DMS79 treated with DMSO at 0.1 percent for 48 hours (cell line): ENCODE measurements around the gene ENPP3.

Experiments used
- DNase-seq: peaks from one replicate; lab custom pipeline; 2025; lab: John Stamatoyannopoulos, UW

Gene ENPP3

DNA sequence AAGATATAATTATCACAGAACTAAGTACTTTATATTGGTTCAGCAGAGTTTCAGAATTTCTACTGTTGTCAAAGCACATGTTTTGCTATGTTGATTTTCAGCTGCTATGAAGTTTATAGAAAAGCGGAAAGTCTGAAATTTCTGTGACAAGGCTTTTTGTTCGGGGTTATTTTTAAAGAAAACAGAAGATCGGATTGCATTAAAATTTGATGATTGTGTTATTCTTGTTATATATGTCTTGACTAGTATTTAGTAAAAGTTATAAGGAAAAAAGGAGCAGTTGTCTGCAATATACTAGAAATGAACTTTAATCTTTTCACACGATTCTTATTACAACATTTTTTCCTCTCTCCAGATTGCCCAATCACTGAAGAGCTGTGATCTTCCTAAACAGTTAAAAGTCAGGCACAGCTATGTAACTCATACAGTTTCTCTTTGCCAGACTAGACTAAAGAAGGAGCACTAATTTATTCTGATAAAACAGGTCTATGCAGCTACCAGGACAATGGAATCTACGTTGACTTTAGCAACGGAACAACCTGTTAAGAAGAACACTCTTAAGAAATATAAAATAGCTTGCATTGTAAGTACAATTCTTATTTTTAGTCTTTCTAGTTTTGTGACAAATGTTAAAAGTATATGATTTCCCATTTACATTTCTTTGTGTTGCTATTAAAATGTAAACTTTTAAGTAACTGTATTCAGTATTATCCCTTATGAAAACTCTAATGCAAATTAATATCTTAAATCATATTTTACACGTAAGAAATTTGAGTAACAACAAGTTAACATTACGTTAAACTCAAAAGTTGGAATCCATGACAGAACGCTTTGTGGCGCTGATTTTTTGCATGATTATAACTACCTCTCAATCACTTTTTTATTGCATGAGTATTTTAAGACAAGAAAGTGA lies at the start of gene ENPP3:
TSS of gene ENPP3 (plus strand) at position 423 of the 913 bp plus-strand sequence. CDS start at position 506, 83 bp downstream.
- no peak for DNase-seq

GRCh38 chr6:131587909-131588308 lies 49.2 kb upstream of the ENPP3 start:
- DNase-seq, result no peak

DNA sequence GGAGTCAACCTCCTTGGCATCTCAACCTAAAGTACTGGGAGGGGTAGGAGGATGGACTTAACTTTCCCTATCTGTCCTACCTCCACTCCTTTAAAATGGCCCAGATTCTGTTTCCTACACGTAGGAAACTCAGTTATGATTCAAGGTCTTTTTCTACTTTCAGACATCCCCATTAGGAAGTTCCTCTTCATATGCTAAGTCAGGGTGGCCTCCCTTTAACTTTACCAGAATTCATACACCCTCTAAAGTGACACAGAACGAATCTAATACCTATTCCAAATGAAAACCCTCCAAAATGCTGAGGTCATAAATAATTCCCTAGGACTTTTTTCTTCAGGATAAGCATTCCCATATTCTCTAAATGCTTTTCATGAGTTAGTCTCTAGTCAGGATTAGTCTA lies 48.5 kb upstream of the ENPP3 start:
- no peak for DNase-seq

GRCh38 chr6:131592935-131593334 lies 44.2 kb upstream of the ENPP3 start:
- DNase-seq, result no peak

GRCh38 chr6:131594074-131594473 lies 43.0 kb upstream of the ENPP3 start:
- DNase-seq, result no peak

GRCh38 chr6:131597446-131597845 lies 39.7 kb upstream of the ENPP3 start:
- DNase-seq, result no peak

GRCh38 chr6:131600716-131601115 lies 36.4 kb upstream of the ENPP3 start:
- DNase-seq, result no peak

- DNase-seq, result no peak
These were observed 34.3 kb upstream of the ENPP3 start for GRCh38 chr6:131602781-131603312.

- no peak for DNase-seq
These were observed 23.7 kb upstream of the ENPP3 start for GRCh38 chr6:131613296-131613925.

DNA sequence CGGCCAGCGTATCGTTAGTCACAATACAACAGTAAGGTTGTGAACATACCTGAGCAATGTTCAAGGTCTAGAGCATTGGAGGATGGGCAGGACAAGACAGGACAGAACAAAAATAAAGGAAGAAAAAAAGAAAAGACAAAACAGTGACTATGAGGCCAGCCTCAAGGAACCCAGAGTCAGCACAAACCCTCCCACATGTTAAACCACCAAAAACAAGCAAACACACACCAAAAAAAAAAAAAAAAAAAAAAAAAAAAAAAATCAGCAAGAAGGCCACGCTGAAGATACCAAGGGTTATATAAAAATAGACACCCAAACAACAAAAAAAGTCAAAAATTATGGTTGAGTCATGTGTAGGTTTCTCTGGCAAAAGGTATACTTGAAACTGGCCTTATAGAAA lies 21.8 kb upstream of the ENPP3 start:
- no peak for DNase-seq

DNA sequence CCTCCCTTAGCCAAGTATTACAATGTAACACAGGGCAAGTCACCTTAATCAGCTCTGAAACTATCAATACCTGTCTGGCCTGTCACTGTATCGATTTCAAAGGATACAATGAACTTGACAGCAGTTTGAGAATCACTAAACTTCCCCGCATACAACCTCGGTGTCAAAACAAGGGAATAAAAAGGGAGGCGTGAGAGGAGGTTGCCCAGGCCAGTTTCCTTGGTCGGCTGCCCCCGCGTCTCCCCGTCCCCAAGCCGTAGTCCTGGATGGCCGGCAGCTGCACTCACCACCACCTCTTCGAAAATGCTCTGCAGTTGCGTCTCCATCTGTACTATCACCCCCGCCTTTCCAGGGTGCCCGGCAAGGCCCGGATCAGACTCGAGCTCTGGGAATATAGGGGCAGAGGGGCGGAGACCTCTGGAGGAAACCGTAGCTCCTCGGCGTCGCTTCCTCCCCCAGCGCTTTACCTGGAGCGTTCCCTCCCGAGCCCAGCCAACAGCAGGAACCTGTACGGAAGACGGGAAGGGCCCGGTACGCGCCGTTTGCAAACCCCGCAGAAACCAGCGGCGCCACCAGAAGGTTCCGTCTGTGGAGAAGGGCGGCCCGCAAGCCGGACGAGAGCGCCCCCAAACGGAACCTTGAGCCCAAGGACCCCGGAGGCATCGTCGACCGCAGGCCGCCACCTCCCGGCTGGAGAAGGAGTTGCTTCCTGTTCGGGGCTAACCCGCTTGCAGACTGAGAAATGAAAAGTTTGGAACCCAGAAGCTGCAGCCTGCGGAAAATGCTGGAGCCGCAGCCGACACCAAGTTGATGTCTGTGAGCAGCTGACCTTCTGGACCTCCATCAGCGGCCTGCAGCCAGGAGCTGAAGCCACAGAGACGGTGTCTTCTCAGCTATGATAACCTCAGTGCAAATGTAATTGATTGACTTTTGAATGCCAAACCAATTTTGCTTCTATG lies 9.1 kb upstream of the ENPP3 start, which contains the start of gene MED23:
TSS of gene MED23 (minus strand) at position 519 of the 959 bp plus-strand sequence. CDS start at position 326, 193 bp downstream.
- DNase-seq, result peak; percentile 77

DNA sequence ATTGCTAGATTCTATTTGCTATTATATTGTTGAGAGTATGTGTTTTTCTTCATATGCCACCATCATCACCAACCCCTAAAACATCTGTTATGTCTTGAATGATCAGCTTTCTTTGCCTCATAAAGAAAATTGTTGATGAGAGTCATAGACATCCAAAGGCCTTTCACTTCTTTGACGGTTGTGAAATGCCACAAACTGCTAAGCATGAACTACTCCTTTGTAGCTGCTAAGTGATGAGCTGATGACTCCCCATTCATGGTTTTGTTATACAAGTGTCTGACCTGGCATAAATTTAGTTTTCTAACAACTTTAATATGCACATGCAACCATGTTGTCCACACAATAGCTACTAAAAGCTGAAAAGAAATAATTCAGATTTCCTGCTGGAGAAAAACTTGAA lies 8.4 kb upstream of the ENPP3 start:
- no peak for DNase-seq

DNA sequence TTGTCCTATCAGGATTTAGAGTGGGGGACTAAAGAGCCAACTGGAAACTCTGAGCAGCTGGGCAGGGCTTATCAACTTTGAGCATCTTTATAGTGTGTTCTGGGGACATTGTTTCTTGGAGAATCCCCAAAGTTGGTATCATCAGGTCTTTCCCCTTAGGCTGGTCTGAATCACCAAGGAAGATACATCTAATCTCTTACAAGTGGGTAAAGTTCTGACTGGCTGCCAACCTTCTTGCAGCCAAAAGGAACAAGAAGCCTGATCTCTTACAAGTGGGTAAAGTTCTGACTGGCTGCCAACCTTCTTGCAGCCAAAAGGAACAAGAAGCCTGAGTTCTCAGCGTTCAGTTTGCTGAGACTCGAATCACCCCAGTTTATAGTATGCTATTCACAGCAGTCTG lies 7.5 kb upstream of the ENPP3 start:
- DNase-seq, result peak; percentile 62

DNA sequence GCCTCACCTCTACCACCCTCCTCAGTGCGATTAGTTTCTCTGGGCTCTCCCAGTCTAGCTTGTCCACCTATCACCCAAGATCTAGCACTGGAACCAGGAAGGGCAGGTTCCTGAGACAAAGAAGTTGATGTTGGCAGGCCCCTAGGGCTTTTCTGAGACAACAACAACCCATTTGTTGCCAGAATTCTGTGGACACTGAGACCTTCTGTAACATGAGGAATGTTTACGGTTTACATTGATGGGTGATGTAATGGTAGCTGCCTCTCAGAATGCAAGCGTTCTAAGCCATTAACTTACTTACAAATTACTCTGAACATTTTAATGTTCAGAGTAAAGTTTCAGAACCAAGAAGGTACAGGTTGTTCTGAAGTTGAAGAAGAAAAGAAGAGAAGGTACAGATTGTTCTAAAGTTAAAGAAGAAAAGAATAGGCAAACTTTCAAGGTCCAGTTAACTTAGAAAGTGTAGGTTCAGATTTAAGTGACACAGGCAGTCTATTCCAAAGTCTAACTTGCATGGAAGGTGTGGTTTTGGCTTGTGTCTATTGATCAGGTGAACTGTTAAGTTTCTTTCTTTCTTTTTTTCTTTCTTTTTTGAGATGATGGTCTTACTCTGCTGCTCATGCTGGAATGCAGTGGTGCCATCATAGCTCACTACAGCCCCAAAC lies 5.3 kb upstream of the ENPP3 start:
- no peak for DNase-seq

- peak; percentile 79 for DNase-seq
These were observed 1.4 kb upstream of the ENPP3 start for GRCh38 chr6:131635384-131636340.

GRCh38 chr6:131638013-131638412 lies 911 bp downstream of the ENPP3 start:
- no peak for DNase-seq

GRCh38 chr6:131640100-131640499 lies 3.0 kb downstream of the ENPP3 start:
- no peak for DNase-seq

DNA sequence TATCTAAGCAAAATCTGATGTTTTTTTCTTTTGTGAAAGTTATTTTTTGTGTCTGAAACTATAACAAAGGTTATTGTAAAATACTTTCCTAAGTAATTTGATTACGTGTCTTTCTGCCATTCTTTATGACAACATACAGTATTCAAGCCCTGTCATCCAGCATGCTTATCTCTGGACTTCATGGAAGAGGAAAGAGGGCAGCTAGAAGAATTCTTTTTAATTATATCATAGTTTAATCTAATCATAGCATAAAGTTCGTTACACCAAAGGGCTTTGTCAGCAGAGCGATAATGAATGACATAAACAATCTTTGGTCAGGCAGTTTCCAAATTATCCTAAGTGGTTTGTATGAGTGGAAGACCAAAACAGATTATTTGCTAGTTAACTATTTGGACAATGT lies 3.5 kb downstream of the ENPP3 start:
- no peak for DNase-seq

DNA sequence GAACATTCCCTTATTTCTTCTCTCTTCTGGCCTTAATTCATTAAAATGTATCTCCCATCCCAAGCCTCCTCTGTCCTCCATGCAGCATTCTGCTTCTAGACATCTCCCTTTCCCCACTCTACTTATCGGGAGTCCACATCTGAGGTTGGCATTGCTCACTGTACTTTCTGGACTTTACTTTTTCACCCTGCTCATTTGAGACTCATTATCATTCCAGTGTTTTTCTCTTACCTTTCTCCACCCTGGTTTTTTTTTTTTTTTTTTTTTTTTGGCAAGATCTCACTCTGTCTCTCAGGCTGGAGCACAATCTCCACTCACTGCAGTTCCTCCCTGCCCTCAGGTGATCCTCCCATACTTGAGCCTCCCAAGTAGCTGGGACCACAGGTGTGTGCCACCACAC lies 4.5 kb downstream of the ENPP3 start:
- no peak for DNase-seq

- DNase-seq, result no peak
These were observed 5.5 kb downstream of the ENPP3 start for GRCh38 chr6:131642565-131642964.
